ENCODE results near the gene TMPRSS12.
"Not testable (repeated sequence)": the region's sequence is repeated elsewhere in the genome, so short reads cannot be mapped to it uniquely, and the experiment has no call there.

TMPRSS12 gene

DNA sequence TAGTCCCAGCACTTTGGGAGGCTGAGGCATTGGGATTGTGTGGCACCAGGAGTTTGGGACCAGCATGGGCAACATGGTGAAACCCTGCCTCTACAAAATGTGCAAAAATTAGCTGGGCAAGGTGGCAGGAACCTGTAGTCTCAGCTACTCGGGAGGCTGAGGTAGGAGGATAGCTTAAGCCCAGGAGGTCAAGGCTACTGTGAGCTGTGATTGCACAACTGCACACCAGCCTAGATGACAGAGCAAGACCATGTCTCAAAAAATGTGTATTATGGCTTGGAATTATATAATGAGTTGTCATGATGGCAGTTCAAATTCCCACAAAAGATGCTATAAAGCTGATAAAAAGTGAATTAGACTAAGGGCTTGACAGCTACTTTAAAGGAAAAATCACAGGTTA is 20.6 kb upstream of the TMPRSS12 start:
- in situ Hi-C loops (cut with MboI; ENCODE audit: low sequenced_read_pairs, unreplicated experiment): no loop called here
- TF ChIP-seq, protein P1, sequence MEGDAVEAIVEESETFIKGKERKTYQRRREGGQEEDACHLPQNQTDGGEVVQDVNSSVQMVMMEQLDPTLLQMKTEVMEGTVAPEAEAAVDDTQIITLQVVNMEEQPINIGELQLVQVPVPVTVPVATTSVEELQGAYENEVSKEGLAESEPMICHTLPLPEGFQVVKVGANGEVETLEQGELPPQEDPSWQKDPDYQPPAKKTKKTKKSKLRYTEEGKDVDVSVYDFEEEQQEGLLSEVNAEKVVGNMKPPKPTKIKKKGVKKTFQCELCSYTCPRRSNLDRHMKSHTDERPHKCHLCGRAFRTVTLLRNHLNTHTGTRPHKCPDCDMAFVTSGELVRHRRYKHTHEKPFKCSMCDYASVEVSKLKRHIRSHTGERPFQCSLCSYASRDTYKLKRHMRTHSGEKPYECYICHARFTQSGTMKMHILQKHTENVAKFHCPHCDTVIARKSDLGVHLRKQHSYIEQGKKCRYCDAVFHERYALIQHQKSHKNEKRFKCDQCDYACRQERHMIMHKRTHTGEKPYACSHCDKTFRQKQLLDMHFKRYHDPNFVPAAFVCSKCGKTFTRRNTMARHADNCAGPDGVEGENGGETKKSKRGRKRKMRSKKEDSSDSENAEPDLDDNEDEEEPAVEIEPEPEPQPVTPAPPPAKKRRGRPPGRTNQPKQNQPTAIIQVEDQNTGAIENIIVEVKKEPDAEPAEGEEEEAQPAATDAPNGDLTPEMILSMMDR (IDR thresholded peaks at IDR 0.05; ENCODE audit: borderline replicate concordance, control extremely low read depth, extremely low read depth, insufficient read depth, missing control alignments): no peak
- no peak for DNase-seq (ENCODE audit: low spot score)

DNA sequence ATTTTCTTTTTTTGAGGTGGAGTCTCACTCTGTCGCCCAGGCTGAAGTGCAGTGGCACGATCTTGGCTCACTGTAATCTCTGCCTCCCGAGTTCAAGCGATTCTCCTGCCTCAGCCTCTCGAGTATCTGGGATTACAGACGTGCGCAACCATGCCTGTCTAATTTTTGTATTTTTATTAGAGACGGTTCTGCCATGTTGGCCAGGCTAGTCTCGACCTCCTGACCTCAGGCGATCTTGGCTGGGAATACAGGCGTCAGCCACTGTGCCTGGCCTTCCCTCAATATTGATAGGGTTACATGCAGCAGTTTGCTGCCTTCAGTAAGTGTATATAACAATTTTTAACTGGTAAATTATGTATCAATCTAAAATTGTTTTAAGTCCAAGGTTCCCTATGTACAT is 19.0 kb upstream of the TMPRSS12 start:
- DNase-seq (ENCODE audit: low spot score); in situ Hi-C loops (cut with MboI; ENCODE audit: low sequenced_read_pairs, unreplicated experiment): not testable (repeated sequence)

DNA sequence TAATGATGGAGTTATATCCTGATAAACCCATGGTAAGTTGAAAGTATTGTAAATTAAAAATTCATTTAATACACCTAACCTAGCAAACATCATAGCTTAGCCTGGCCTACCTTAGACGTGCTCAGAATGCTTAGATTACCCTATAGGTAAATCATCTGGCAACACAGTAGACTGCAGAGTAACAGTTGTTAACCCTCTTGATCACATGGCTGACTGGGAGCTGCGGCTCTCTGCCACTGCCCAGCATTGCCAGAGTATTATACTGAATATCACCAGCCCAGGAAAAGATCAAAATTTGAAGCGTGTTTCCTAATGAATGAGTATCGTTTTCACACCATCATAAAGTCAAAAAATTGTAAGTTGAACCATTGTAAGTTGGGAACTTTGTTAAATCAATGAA is 17.8 kb upstream of the TMPRSS12 start:
- in situ Hi-C loops (cut with MboI; ENCODE audit: low sequenced_read_pairs, unreplicated experiment): no loop called here
- no peak for DNase-seq (ENCODE audit: low spot score)
- TF ChIP-seq, protein P1 (IDR thresholded peaks at IDR 0.05; ENCODE audit: borderline replicate concordance, control extremely low read depth, extremely low read depth, insufficient read depth, missing control alignments): no peak

DNA sequence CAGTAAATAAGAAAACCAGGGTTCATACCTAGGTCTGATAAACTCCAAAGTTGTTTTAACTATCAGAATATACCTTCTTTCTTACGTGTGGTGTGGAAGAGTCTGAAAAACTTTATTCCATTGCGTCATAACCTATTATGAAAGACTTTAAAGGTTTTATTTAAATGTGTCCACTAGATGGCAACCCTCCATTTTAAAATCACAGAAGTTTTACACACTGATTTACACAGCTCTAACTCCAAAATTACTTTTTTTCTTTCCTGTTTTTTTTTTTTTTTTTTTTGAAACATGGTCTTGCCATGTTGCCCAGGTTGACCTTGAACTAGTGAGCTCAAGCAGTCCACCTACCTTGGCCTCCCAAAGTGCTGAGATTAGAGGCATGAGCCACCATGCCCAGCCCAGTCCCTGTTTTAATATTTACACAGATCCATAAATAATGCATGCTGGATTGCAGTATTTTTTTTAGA is 17.3 kb upstream of the TMPRSS12 start:
- in situ Hi-C loops (cut with MboI; ENCODE audit: low sequenced_read_pairs, unreplicated experiment): no loop called here
- DNase-seq (ENCODE audit: low spot score): peak; percentile 44
- TF ChIP-seq, protein P1 (IDR thresholded peaks at IDR 0.05; ENCODE audit: borderline replicate concordance, control extremely low read depth, extremely low read depth, insufficient read depth, missing control alignments): no peak

DNA sequence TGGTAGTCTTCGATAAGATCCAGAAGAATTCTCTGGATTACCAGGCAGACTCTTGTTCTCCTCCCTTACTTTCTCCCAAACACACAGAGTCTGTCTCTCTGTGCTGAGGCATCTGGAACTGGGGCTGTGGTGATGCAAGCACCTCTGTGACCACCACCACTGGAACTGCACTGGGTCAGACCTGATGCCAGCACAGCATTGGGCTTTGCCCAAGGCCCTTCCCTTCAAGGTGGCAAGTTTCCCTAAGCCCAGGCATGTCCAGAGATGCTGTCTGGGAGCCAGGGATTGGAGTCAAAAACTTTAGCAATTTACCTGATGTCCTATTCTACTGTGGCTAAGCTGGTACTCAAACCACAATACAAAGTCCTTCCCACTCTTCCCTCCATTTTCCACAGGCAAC is 14.6 kb upstream of the TMPRSS12 start:
- in situ Hi-C loops (cut with MboI; ENCODE audit: low sequenced_read_pairs, unreplicated experiment): no loop called here
- TF ChIP-seq, protein P1 (IDR thresholded peaks at IDR 0.05; ENCODE audit: borderline replicate concordance, control extremely low read depth, extremely low read depth, insufficient read depth, missing control alignments): no peak
- no peak for DNase-seq (ENCODE audit: low spot score)

DNA sequence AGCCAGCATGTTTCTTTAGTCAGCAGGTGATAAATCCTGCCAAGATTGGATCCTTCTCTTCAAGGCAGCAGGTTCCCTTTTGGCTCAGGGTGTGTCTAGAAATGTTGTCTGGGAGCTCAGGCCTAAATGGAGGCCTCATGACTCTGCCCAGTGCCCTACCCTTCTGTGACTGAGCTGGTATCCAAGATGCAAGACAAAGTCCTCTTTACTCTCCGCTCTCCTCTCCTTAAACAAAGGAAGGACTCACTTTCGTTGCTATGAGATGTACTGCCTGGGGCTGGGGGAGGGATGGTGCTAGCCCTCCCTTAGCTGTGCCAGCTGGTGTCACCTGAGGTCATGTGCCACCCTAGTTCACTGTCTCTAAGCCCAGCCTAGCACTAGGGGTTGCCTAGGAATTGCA is 13.8 kb upstream of the TMPRSS12 start:
- in situ Hi-C loops (cut with MboI; ENCODE audit: low sequenced_read_pairs, unreplicated experiment): no loop called here
- DNase-seq (ENCODE audit: low spot score): no peak
- TF ChIP-seq, protein P1 (IDR thresholded peaks at IDR 0.05; ENCODE audit: borderline replicate concordance, control extremely low read depth, extremely low read depth, insufficient read depth, missing control alignments): no peak

DNA sequence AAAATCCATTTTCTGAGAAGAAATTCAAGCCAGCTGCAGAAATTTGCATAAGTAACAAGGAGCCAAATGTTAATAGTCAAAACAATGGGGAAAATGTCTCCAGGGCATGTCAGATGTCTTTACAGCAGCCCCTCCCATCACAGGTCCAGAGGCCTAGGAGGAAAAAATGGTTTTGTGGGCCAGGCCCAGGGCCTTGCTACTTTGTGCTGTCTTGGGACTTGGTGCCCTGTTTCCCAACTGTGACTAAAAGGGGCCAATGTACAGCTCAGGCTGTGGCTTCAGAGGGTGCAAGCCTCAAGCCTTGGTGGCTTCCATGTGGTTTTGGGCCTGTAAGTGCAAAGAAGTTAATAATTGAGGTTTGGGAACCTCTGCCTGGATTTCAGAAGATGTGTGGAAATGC is 8.9 kb upstream of the TMPRSS12 start:
- DNase-seq (ENCODE audit: low spot score); in situ Hi-C loops (cut with MboI; ENCODE audit: low sequenced_read_pairs, unreplicated experiment): not testable (repeated sequence)

DNA sequence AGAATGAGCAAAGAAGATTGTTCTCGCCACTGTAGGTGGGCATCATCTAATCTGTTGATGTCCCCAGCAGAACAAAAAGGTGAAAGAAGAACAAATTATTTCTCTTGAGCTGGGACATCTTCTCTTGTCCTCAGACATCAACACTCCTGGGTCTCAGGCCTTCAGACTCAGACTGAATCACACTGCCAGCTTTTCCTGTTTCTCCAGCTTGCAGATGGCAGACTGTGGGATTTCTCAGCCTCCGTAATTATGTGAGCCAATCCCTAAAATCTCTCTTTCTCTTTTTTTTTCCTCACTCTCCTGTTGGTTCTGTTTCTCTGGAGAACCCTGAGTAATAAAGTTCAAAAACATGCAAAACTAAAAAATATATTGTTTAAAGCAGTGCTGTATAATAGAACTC is 3.7 kb upstream of the TMPRSS12 start:
- no peak for DNase-seq (ENCODE audit: low spot score)
- TF ChIP-seq, protein P1 (IDR thresholded peaks at IDR 0.05; ENCODE audit: borderline replicate concordance, control extremely low read depth, extremely low read depth, insufficient read depth, missing control alignments): no peak
- in situ Hi-C loops (cut with MboI; ENCODE audit: low sequenced_read_pairs, unreplicated experiment): no loop called here
